Activated CD4-positive, alpha-beta memory T cell treated with anti-CD3 and anti-CD28 coated beads, Interleukin-2, amount 10 ng/mL, durations not matched to agents 7 days and 5 days (primary cell): ENCODE measurements around the gene GAS2. TPM values are rescaled to one million over a fixed set of nuclear protein-coding genes. Genes with fewer than 3 reads are reported as not detected.

Experiments used
- CTCF ChIA-PET: fragments of 350-600 bp; sonication (Branson Sonifier 250); formaldehyde crosslinking; loops from one replicate; lab custom pipeline; 2021; ENCODE audit warnings: antibody characterized with exemption, inconsistent platforms; lab: Charles Lee
- POLR2A ChIA-PET: fragments of 350-600 bp; sonication (Branson Sonifier 250); formaldehyde crosslinking; loops from one replicate; lab custom pipeline; 2021; ENCODE audit warnings: antibody characterized with exemption; lab: Charles Lee
- DNase-seq: peaks from one replicate; pipeline ENCODE4 v3.0.0-alpha.2; 2020
- H3K27ac Mint-ChIP-seq: one replicate; pipeline ENCODE4 v1.8.0; 2021; ENCODE audit warnings: mild to moderate bottlenecking, mixed read lengths
- H3K27me3 Mint-ChIP-seq: one replicate; pipeline ENCODE4 v1.8.0; 2021; ENCODE audit warnings: mixed read lengths
- H3K36me3 Mint-ChIP-seq: one replicate; pipeline ENCODE4 v1.8.0; 2021; ENCODE audit warnings: low read depth, mixed read lengths
- H3K4me1 Mint-ChIP-seq: one replicate; pipeline ENCODE4 v1.8.0; 2021; ENCODE audit warnings: mixed read lengths
- H3K4me3 Mint-ChIP-seq: one replicate; pipeline ENCODE4 v1.8.0; 2021; ENCODE audit warnings: mild to moderate bottlenecking, mixed read lengths
- H3K9me3 Mint-ChIP-seq: one replicate; pipeline ENCODE4 v1.8.0; 2021; ENCODE audit warnings: mixed read lengths
- total RNA-seq, 2 experiments: library from RNA; stranded (reverse); gene quantifications; one replicate each; pipeline ENCODE4 v1.2.3, GENCODE V29; 2021

Gene GAS2
- total RNA-seq, 2 experiments from 2014 or later = 1.1 to 1.2 TPM

GRCh38 chr11:22787551-22788162, 121.2 kb downstream of the GAS2 start:
- Mint-ChIP-seq H3K27ac (no peak overlapping the region), H3K4me3 (no peak overlapping the region), H3K27me3 (peaks cover 2% of the 10 kb centered on the region), H3K4me1 (no peaks in the 10 kb centered on the region), H3K9me3 (no peaks in the 10 kb centered on the region), H3K36me3 (no peaks in the 10 kb centered on the region)
- POLR2A ChIA-PET = interaction anchor here (1.2 kb wide), 1 partner anchor 41 kb away, joined by 3 read pairs; no protein-coding TSS in a partner anchor
- CTCF ChIA-PET = interaction anchor here (0.6 to 2.1 kb wide), 14 partner anchors 9 to 617 kb away, joined by 3 to 13 read pairs (median 4); partner anchors contain the start of gene SVIP
- DNase-seq = no peak

GRCh38 chr11:22792497-22792896, 126.1 kb downstream of the GAS2 start:
- no peaks in the 10 kb centered on the region for H3K9me3 Mint-ChIP-seq
- H3K36me3 Mint-ChIP-seq = no peaks in the 10 kb centered on the region
- H3K27me3 Mint-ChIP-seq = no peaks in the 10 kb centered on the region
- ChIA-PET POLR2A (no interaction called here), CTCF (no interaction called here)
- no peaks in the 10 kb centered on the region for H3K4me1 Mint-ChIP-seq
- H3K27ac Mint-ChIP-seq = no peak overlapping the region
- no peak overlapping the region for H3K4me3 Mint-ChIP-seq
- DNase-seq = no peak

- no peaks in the 10 kb centered on the region for H3K4me1 Mint-ChIP-seq
- no peaks in the 10 kb centered on the region for H3K9me3 Mint-ChIP-seq
- no peak overlapping the region for H3K27ac Mint-ChIP-seq
- CTCF ChIA-PET = no interaction called here
- no peak overlapping the region for H3K4me3 Mint-ChIP-seq
- POLR2A ChIA-PET = no interaction called here
- no peak for DNase-seq
- no peaks in the 10 kb centered on the region for H3K36me3 Mint-ChIP-seq
- no peaks in the 10 kb centered on the region for H3K27me3 Mint-ChIP-seq
Measured at GRCh38 chr11:22795914-22796313, 129.5 kb downstream of the GAS2 start.

- H3K36me3 Mint-ChIP-seq = no peaks in the 10 kb centered on the region
- CTCF ChIA-PET = interaction anchor here (1.4 kb wide), 1 partner anchor 9 kb away, joined by 5 read pairs; no protein-coding TSS in a partner anchor
Measured at GRCh38 chr11:22797047-22797446, 130.6 kb downstream of the GAS2 start.

GRCh38 chr11:22798901-22799300, 132.5 kb downstream of the GAS2 start:
- DNase-seq = no peak
- ChIA-PET CTCF (interaction anchor here (1.2 kb wide), 1 partner anchor 11 kb away, joined by 5 read pairs; no protein-coding TSS in a partner anchor), POLR2A (no interaction called here)
- Mint-ChIP-seq H3K36me3 (no peaks in the 10 kb centered on the region), H3K4me1 (no peaks in the 10 kb centered on the region), H3K4me3 (no peak overlapping the region), H3K9me3 (no peaks in the 10 kb centered on the region), H3K27ac (no peak overlapping the region), H3K27me3 (no peaks in the 10 kb centered on the region)

More at GRCh38 chr11:22797047-22797446, 130.6 kb downstream of the GAS2 start:
- no peak for DNase-seq
- Mint-ChIP-seq H3K27ac (no peak overlapping the region), H3K9me3 (no peaks in the 10 kb centered on the region), H3K4me1 (no peaks in the 10 kb centered on the region), H3K27me3 (no peaks in the 10 kb centered on the region), H3K4me3 (no peak overlapping the region)
- POLR2A ChIA-PET = no interaction called here

- no peak overlapping the region for H3K27ac Mint-ChIP-seq
- H3K9me3 Mint-ChIP-seq = no peaks in the 10 kb centered on the region
- ChIA-PET POLR2A (no interaction called here), CTCF (no interaction called here)
- no peak overlapping the region for H3K4me3 Mint-ChIP-seq
- no peaks in the 10 kb centered on the region for H3K4me1 Mint-ChIP-seq
- no peak for DNase-seq
- H3K27me3 Mint-ChIP-seq = no peaks in the 10 kb centered on the region
- H3K36me3 Mint-ChIP-seq = no peaks in the 10 kb centered on the region
Measured at GRCh38 chr11:22800482-22800881, 134.1 kb downstream of the GAS2 start.

- ChIA-PET POLR2A (no interaction called here), CTCF (no interaction called here)
- H3K4me3 Mint-ChIP-seq = no peak overlapping the region
- no peak overlapping the region for H3K27ac Mint-ChIP-seq
- H3K9me3 Mint-ChIP-seq = no peaks in the 10 kb centered on the region
- no peaks in the 10 kb centered on the region for H3K4me1 Mint-ChIP-seq
- no peaks in the 10 kb centered on the region for H3K36me3 Mint-ChIP-seq
- H3K27me3 Mint-ChIP-seq = no peaks in the 10 kb centered on the region
- DNase-seq = no peak
Measured at GRCh38 chr11:22802861-22803260, 136.4 kb downstream of the GAS2 start.

- H3K9me3 Mint-ChIP-seq = peaks cover 4% of the 10 kb centered on the region
- DNase-seq = no peak
- H3K4me1 Mint-ChIP-seq = no peaks in the 10 kb centered on the region
- H3K27me3 Mint-ChIP-seq = no peaks in the 10 kb centered on the region
- ChIA-PET CTCF (no interaction called here), POLR2A (no interaction called here)
- H3K27ac Mint-ChIP-seq = no peak overlapping the region
- no peaks in the 10 kb centered on the region for H3K36me3 Mint-ChIP-seq
- H3K4me3 Mint-ChIP-seq = no peak overlapping the region
Measured at GRCh38 chr11:22807391-22807790, 141.0 kb downstream of the GAS2 start.

- CTCF ChIA-PET = no interaction called here
- H3K4me1 Mint-ChIP-seq = no peaks in the 10 kb centered on the region
- POLR2A ChIA-PET = no interaction called here
- H3K27ac Mint-ChIP-seq = no peak overlapping the region
- no peak for DNase-seq
- no peaks in the 10 kb centered on the region for H3K27me3 Mint-ChIP-seq
- H3K4me3 Mint-ChIP-seq = no peak overlapping the region
- H3K9me3 Mint-ChIP-seq = peaks cover 4% of the 10 kb centered on the region
- H3K36me3 Mint-ChIP-seq = no peaks in the 10 kb centered on the region
Measured at GRCh38 chr11:22807855-22808570, 141.6 kb downstream of the GAS2 start.

GRCh38 chr11:22808571-22809197, 142.3 kb downstream of the GAS2 start:
- no peaks in the 10 kb centered on the region for H3K27me3 Mint-ChIP-seq
- H3K4me3 Mint-ChIP-seq = no peak overlapping the region
- H3K27ac Mint-ChIP-seq = no peak overlapping the region
- POLR2A ChIA-PET = no interaction called here
- no peaks in the 10 kb centered on the region for H3K36me3 Mint-ChIP-seq
- no peaks in the 10 kb centered on the region for H3K4me1 Mint-ChIP-seq
- CTCF ChIA-PET = interaction anchor here (0.7 to 1.9 kb wide), 2 partner anchors 21 to 548 kb away, joined by 3 to 6 read pairs; no protein-coding TSS in a partner anchor
- peaks cover 4% of the 10 kb centered on the region for H3K9me3 Mint-ChIP-seq
- no peak for DNase-seq

- Mint-ChIP-seq H3K9me3 (peaks cover 4% of the 10 kb centered on the region), H3K27ac (no peak overlapping the region), H3K4me1 (no peaks in the 10 kb centered on the region), H3K4me3 (no peak overlapping the region), H3K36me3 (no peaks in the 10 kb centered on the region), H3K27me3 (no peaks in the 10 kb centered on the region)
- DNase-seq = no peak
- CTCF ChIA-PET = interaction anchor here (1.9 kb wide), 1 partner anchor 22 kb away, joined by 6 read pairs; no protein-coding TSS in a partner anchor
- POLR2A ChIA-PET = no interaction called here
Measured at GRCh38 chr11:22809893-22810292, 143.5 kb downstream of the GAS2 start.

- H3K27ac Mint-ChIP-seq = no peak overlapping the region
- no peak overlapping the region for H3K4me3 Mint-ChIP-seq
- peaks cover 32% of the 10 kb centered on the region for H3K36me3 Mint-ChIP-seq
- no peaks in the 10 kb centered on the region for H3K27me3 Mint-ChIP-seq
- ChIA-PET POLR2A (no interaction called here), CTCF (no interaction called here)
- H3K9me3 Mint-ChIP-seq = no peaks in the 10 kb centered on the region
- H3K4me1 Mint-ChIP-seq = peaks cover under 1% of the 10 kb centered on the region
- DNase-seq = no peak
Measured at GRCh38 chr11:22822203-22822602, 155.8 kb downstream of the GAS2 start.

- DNase-seq = no peak
- peak overlapping the region; percentile 91 for H3K4me3 Mint-ChIP-seq
- H3K36me3 Mint-ChIP-seq = peaks cover 8% of the 10 kb centered on the region
- H3K27me3 Mint-ChIP-seq = no peaks in the 10 kb centered on the region
- POLR2A ChIA-PET = interaction anchor here (1.1 to 2.2 kb wide), 4 partner anchors 8 to 203 kb away, joined by 3 to 23 read pairs (median 4); partner anchors contain the start of gene FANCF
- no peaks in the 10 kb centered on the region for H3K9me3 Mint-ChIP-seq
- CTCF ChIA-PET = interaction anchor here (1.1 to 2.6 kb wide), 6 partner anchors 40 to 495 kb away, joined by 3 to 15 read pairs (median 5); partner anchors contain the start of genes FANCF and GAS2
- peak overlapping the region; percentile 84 for H3K27ac Mint-ChIP-seq
- H3K4me1 Mint-ChIP-seq = peaks cover 21% of the 10 kb centered on the region
Measured at GRCh38 chr11:22828373-22828772, 162.0 kb downstream of the GAS2 start.
